A673 (cell line): ENCODE data around the gene GALP.

Experiments used
- EZH2 ChIP-seq: fragments of 200-600 bp; sonication (generic); IDR thresholded peaks from 2 replicates; pipeline ENCODE4 v1.6.1; 2017; ENCODE audit warnings: borderline replicate concordance, low read depth, mild to moderate bottlenecking, mixed read lengths, antibody characterized with exemption, low read length; ENCODE audit not compliant: poor library complexity, severe bottlenecking
- TF ChIP-seq, protein P1 (sequence below): fragments of 300-800, 200-600 bp; sonication (generic); conservative IDR thresholded peaks from 2 replicates; pipeline ENCODE4 v1.5.1; 2017; ENCODE audit warnings: low read depth, mild to moderate bottlenecking, antibody characterized with exemption, low read length, moderate library complexity, mixed read lengths

- TF ChIP-seq, protein P1, sequence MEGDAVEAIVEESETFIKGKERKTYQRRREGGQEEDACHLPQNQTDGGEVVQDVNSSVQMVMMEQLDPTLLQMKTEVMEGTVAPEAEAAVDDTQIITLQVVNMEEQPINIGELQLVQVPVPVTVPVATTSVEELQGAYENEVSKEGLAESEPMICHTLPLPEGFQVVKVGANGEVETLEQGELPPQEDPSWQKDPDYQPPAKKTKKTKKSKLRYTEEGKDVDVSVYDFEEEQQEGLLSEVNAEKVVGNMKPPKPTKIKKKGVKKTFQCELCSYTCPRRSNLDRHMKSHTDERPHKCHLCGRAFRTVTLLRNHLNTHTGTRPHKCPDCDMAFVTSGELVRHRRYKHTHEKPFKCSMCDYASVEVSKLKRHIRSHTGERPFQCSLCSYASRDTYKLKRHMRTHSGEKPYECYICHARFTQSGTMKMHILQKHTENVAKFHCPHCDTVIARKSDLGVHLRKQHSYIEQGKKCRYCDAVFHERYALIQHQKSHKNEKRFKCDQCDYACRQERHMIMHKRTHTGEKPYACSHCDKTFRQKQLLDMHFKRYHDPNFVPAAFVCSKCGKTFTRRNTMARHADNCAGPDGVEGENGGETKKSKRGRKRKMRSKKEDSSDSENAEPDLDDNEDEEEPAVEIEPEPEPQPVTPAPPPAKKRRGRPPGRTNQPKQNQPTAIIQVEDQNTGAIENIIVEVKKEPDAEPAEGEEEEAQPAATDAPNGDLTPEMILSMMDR: no peak
- TF ChIP-seq EZH2: no peak
These were observed 5.5 kb upstream of the GALP start for GRCh38 chr19:56170261-56170660.
